Tibial nerve (tissue), 4 donors: Measurements from ENCODE around the gene CNKSR2.

ENCODE experiments used
- EP300 ChIP-seq, 2 donors: sonication (generic); formaldehyde crosslinking; IDR thresholded peaks; one replicate each; pipeline ENCODE4 v1.6.1; 2017; ENCODE audit warnings: antibody characterized with exemption in 2 of 2, mild to moderate bottlenecking in 1 of 2
- POLR2A ChIP-seq, 2 donors: fragments of 450-650 bp; IDR thresholded peaks; one replicate each; pipeline ENCODE4 v1.6.1; 2017; ENCODE audit warnings: antibody characterized with exemption in 2 of 2, mild to moderate bottlenecking in 2 of 2, moderate library complexity in 2 of 2
- TF ChIP-seq, protein P1 (sequence below), 5 experiments: fragments of 200-600 bp in 3 of 5; fragments of 450-650 bp in 2 of 5; sonication (generic) in 3 of 5; IDR thresholded peaks; one replicate each; pipeline ENCODE4 v1.5.1; 2016 to 2019; ENCODE audit warnings: antibody characterized with exemption in 5 of 5, mild to moderate bottlenecking in 3 of 5, moderate library complexity in 2 of 5

DNA sequence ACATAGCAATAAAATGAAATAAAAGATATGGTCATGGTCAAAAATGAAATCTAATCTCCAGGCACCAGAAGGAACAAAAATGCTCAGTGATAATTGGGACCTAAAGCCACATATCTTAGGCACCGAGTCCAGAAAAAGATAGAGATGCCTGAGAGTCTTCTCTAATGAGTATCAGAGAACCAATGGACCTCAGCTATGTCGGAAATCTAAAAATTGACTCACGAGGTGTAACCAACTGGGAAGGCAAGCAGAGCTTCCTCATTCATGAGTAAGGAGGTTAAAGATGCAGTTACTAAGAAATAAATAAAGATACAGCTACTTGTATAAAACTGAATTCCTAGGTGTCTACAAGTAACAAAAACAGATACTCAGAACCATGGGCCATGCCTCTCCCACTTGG, 211.8 kb downstream of the CNKSR2 start:
- TF ChIP-seq, protein P1, sequence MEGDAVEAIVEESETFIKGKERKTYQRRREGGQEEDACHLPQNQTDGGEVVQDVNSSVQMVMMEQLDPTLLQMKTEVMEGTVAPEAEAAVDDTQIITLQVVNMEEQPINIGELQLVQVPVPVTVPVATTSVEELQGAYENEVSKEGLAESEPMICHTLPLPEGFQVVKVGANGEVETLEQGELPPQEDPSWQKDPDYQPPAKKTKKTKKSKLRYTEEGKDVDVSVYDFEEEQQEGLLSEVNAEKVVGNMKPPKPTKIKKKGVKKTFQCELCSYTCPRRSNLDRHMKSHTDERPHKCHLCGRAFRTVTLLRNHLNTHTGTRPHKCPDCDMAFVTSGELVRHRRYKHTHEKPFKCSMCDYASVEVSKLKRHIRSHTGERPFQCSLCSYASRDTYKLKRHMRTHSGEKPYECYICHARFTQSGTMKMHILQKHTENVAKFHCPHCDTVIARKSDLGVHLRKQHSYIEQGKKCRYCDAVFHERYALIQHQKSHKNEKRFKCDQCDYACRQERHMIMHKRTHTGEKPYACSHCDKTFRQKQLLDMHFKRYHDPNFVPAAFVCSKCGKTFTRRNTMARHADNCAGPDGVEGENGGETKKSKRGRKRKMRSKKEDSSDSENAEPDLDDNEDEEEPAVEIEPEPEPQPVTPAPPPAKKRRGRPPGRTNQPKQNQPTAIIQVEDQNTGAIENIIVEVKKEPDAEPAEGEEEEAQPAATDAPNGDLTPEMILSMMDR (IDR thresholded peaks at IDR 0.05), result no peak
- TF ChIP-seq EP300 (IDR thresholded peaks at IDR 0.05) (no peak), POLR2A (IDR thresholded peaks at IDR 0.05) (no peak)
